HG02938 (cell line): ENCODE results near the gene WDR93.
"Not testable (repeated sequence)": the region's sequence is repeated elsewhere in the genome, so short reads cannot be mapped to it uniquely, and the experiment has no call there.

Source experiments
- ATAC-seq: cut with Tn5 transposase; IDR thresholded peaks from one replicate; pipeline ENCODE4 v1.9.1; 2021; ENCODE audit warnings: mild to moderate bottlenecking, moderate library complexity; ENCODE audit not compliant: unreplicated experiment

Gene WDR93

DNA sequence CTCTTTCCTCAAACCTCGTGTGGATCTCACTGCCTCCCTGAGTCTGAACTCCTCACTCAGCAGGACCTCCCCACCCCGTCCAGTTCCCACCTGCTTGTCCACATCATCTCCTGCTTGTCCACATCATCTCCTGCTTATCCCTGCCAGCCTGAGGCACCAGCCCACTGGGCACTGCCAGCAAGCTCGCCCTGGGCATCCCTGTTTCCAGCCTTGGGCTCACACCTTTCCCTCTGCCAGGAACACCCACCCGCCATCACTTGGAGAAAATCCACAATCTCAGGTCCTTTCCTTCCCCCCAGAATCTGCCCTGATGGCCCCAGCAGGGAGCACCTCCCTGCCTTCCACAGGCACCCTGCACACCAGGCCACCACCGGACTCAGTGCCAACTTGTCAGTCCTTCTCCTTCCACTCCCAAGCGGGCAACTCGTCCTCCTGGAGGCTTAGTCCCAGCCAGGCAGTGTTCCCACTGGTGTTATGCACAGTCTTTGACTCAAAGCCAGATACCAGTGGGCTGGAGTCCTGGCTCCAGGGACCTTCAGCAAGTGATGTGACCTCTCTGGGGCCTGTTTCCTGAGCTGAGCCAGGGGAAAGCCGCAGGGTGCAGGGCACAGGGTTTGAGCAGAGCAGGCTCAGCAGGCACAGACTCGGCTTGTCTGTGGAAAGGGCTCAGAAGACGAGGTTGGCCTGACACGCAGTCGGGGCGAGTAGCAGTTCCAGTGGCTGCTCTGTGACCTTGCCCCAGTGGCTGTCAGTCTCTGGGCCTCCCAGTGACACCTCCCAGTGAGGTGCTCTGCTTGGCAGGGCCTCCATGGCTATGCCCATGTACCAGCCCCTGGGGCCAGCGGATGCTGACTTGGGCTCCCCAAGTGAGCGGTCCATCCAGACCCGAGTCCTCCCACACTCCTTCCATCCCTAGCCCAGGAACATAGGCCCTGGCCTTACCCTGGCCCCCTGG, 76.0 kb downstream of the WDR93 start:
- ATAC-seq = no peak

DNA sequence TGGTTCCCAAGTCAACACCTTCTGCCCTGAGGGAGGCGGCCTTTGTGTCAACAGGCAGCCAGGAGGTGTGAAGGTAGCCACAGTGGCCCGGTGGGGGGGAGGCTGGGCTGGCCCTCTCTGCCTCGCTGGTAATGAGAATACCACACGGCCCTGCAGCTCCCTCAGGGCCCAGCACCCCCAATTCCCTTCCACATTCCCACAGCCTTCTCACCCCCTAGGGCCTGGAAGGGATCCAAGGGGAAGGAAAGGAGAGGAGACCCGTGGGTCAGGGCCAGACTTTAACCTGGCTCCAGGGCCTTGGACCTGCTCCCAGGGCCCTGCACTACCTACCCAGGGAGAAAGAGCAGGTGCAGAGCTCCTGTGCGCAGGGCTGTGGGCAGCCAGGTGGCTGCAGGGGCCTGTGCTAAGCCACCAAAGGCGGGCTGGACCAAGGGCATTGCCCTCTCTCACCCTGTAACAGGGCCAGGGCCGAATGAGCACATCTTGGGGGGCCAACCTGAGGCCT, 76.9 kb downstream of the WDR93 start:
- ATAC-seq = no peak

DNA sequence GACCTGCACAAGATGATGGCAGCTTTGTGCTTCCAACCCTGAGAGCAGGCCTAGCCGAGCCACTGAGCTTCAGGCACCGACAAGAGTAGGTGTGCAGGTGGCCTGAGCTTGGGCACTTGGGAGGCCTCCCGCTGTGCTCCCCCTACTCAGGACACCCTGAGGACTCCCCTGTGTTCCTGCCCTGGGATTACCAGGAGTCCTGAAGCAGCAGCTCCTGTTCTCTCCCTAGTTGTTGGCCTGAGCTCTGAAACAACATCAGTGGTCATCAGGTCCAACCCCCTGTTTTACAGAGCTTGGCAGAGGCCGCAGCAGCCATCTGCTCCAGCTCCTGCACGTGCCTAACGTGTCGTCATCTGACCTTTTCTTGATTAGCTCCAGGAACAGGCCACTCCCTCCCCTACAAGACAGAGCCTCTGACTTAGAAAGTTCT, 77.5 kb downstream of the WDR93 start:
- no peak for ATAC-seq

DNA sequence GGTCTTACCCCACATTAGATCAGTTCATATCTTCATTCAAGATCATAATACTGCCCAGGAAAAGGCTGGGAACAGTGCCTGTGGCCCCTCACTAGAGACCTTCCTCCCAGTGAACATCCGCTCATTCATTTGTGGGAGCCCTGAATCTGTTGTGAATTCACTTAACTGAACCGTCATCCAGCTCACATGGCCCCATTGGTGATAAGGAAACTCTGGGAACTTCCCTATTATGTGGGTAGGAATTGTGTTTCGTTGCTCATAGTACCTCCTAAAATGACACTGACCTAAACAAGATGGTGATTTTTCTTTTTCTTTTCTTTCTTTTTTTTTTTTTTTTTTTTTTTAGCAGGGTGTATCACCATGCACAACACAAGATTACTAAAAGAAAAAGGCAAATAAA, 78.8 kb downstream of the WDR93 start:
- ATAC-seq = no peak

- no peak for ATAC-seq
Measured at GRCh38 chr15:89770041-89770440, 79.4 kb downstream of the WDR93 start.

GRCh38 chr15:89772932-89773583, 82.4 kb downstream of the WDR93 start:
- ATAC-seq = no peak

DNA sequence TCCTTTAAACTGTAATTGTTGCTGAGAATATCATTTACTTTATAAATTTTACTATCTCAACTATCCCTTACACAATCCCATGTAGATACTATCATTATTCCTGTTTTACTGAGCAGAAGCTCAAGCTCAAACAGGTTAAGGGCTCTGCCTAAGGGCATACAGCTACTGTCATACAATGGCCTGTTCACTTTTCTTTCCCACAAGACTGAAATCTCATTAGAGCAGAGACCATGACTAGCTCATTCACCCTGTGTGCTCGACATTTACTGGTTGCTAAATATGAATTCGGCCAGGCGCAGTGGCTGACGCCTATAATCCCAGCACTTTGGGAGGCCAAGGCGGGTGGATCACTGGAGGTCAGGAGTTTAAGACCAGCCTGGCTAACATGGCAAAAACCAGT, 83.9 kb downstream of the WDR93 start:
- no peak for ATAC-seq

GRCh38 chr15:89775815-89776214, 85.2 kb downstream of the WDR93 start:
- ATAC-seq = no peak

- ATAC-seq = no peak
Measured at GRCh38 chr15:89776274-89777072, 85.9 kb downstream of the WDR93 start, which contains the start of gene MESP2. MESP2 (plus strand) TSS chr15:89776332; CDS start chr15:89776358, 26 bp downstream.

DNA sequence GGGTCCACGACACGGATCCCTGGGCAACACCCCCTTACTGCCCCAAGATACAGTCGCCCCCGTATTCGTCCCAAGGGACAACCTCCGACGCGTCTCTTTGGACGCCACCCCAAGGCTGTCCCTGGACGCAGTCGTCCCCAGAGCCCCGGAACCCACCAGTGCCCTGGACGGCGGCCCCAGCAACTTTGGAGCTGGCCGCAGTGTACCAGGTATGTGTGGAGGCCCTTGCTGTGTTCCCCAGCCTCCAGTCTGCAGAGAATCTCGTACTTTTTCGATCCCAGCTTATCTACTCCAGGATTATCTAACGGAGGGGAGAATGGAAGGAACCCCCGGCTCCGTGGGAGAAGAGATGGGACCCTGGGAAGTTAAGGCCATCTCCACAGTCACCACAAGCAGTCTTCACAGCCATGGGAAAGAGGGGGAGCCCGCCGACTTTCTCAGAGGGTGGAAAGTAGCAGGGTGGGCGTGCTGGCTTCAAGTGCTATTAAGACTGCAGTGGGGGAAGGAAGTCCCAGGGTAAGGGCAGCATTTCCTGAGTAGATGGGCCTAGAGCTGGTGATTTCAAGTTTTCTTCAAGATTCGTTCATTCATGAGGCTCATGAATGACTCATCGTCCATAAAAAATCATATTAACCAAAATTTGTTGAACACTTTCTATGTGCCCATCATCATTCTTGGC, 86.6 kb downstream of the WDR93 start:
- no peak for ATAC-seq

DNA sequence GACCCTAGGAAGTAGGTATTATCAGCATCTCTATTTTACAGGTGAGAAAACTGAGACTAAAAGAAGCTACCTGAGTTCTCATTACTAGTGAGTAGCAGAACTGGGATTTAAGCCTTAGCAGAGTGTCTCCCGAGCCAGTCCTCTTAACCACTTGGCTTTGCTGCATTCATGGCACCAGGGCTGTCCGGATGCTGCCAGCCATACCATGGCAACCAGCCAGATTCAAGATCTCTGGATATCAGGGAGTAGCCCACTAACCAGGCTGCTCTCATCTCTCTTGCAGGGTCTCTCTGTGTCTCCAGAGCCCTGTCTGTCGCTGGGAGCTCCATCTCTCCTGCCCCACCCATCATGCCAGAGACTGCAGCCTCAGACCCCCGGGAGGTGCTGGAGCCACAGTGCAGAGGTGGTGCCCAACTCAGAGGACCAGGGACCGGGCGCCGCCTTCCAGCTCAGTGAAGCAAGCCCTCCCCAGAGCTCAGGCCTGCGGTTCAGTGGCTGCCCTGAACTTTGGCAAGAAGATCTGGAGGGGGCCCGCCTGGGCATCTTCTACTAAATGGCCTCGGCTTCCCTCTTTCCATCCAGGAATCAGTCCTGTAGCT, 87.3 kb downstream of the WDR93 start:
- no peak for ATAC-seq

DNA sequence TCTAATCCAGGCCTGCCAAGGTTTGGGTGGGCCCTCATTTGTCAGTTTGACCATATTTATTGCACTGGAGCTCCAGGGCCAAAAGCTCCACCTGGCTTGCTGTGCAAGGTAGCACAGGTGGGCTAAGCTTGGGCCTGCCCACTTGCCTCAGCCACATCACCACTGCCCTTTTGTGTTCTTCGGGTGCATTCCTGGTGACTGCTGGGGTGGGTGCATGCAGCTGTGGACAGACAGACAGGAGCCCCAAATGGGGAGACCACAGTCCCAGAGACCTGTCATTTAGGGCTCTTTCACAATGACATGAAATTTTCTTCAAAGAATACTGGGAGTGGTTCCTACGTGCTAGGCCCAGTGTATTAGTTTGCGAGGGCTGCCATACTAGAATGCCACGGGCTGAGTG, 88.2 kb downstream of the WDR93 start:
- ATAC-seq = no peak

GRCh38 chr15:89780601-89781000, 90.0 kb downstream of the WDR93 start:
- no peak for ATAC-seq

DNA sequence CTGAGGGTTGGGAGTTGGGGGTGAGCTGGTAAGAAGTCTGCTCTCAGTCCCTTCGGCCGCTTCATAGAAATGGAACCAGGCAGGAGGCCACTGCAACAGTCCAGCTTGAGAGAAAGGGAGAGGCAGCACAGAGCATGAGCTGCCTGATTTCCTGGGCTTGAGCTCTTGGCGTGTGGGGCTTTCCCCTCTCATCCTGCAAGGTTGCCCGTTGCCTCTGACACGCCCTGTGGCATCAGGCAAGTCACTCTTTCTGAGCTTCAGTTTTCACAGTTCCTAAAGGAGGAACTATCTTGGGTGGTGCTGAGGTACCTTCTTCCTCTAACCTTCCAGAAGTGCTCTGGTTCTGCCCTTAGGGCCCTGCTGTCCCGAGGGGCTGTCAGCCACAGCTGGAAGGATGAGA, 90.4 kb downstream of the WDR93 start:
- no peak for ATAC-seq

DNA sequence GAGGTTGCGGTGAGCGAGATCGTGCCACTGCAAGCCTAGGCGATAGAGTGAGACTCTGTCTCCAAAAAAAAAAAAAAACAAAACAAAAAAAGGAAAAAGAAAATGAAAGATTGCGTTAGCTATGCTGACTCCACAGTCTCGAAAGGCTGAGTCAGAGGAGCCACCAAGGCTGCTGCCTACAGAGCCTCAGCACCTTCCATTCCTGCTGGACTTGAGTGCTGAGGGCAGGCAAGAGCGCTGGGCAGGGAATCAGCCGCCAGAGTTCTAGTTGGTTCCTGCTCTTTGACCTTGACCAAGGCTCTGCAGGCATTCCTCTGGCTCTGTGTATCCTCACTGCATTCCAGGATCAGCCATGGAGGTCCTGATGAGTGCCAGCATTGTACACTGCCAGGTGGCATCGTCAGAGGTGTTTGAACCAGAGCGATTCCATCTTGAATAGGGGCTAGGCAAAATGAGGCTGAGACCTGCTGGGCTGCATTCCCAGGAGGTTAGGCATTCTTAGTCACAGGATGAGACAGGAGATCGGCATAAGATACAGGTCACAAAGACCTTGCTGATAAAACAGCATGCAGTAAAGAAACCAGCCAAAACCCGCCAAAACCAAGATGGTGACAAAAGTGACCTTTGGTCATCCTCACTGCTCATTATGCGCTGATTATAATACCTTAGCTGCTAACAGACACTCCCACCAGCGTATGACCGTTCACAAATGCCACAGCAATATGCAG, 91.4 kb downstream of the WDR93 start:
- no peak for ATAC-seq

- ATAC-seq = not testable (repeated sequence)
Measured at GRCh38 chr15:89782619-89782950, 92.0 kb downstream of the WDR93 start.

- ATAC-seq = no peak
Measured at GRCh38 chr15:89783111-89783860, 92.7 kb downstream of the WDR93 start.

DNA sequence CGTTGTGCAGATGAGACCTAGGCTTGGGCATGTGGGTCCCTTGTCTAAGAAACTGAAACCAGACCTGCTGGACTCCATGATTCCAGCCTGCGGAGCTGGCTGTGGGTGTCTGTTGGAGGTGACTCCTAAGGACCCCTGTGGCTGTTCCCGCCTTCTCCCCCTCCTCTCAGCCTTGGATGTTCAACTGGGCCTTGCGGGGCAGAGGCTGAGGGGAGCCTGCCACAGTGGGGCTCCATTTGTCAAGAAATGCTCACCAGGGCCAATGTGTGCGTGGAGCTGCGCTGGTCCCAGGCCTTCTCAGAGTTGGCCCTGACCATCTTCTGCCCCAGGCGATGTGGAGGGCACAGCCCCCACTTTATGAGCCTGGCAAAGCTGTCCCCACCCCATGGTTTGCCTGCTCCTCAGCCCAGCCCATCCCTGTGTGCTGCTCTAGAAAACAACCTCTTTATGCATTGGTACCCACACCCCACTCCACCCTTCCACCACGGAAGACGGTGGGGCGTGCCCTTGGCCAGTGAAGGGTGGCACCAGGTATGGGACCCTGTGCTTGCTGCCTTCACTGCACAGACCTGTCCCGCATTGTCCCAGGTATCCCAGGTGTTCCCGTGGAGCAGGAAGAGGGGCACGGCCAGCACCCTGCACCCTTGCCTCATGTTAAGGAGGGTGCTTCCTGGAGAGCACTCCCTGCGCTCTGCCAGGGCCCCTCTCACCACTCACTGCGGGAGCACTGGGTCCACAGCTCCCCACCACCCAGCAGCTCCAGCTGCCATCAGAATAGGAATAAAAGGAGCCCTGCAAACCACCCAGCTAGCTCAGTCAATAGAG, 93.5 kb downstream of the WDR93 start:
- no peak for ATAC-seq
